Transverse colon (tissue), 4 donors: ENCODE measurements around the gene GADD45G. TPM values are rescaled to one million over a fixed set of nuclear protein-coding genes. Genes with fewer than 3 reads are reported as not detected.

Source experiments
- DNase-seq: peaks from one replicate; pipeline ENCODE4 v3.0.0-alpha.2; 2019
- H3K27ac ChIP-seq, 4 donors: fragments of 200-600 bp; sonication (generic); 2 replicates each; pipeline ENCODE4 v1.5.1; 2016 to 2018; ENCODE audit warnings: inconsistent platforms in 4 of 4
- H3K27me3 ChIP-seq: fragments of 200-600 bp; sonication (generic); 2 replicates; pipeline ENCODE4 v1.5.1; 2017; ENCODE audit warnings: inconsistent platforms
- H3K36me3 ChIP-seq, 4 donors: fragments of 200-600 bp; sonication (generic); 2 replicates each; pipeline ENCODE4 v1.5.1; 2017 to 2019; ENCODE audit warnings: inconsistent platforms in 4 of 4
- H3K4me1 ChIP-seq, 4 donors: fragments of 200-600 bp; sonication (generic); 2 replicates each; pipeline ENCODE4 v1.5.1; 2017 to 2020; ENCODE audit warnings: inconsistent platforms in 4 of 4
- H3K4me3 ChIP-seq, 4 donors: fragments of 200-600 bp; sonication (generic); 1 replicate in 1 of 4; 2 replicates in 3 of 4; pipeline versions ENCODE4 v1.5.1 to v1.6.1; 2017 to 2019; ENCODE audit warnings: inconsistent platforms in 4 of 4
- H3K9me3 ChIP-seq, 2 donors: fragments of 200-600 bp; sonication (generic); 2 replicates each; pipeline ENCODE4 v1.5.1; 2017 to 2019; ENCODE audit warnings: inconsistent platforms in 2 of 2
- EP300 ChIP-seq: sonication (generic); formaldehyde crosslinking; IDR thresholded peaks from one replicate; pipeline ENCODE4 v1.6.1; 2017; ENCODE audit warnings: antibody characterized with exemption, low read depth
- POLR2A ChIP-seq: fragments of 450-650 bp; IDR thresholded peaks from one replicate; pipeline ENCODE4 v1.6.1; 2016; ENCODE audit warnings: antibody characterized with exemption, mild to moderate bottlenecking, moderate library complexity
- POLR2AphosphoS5 ChIP-seq, 3 donors: sonication (generic); formaldehyde crosslinking; IDR thresholded peaks; one replicate each; pipeline ENCODE4 v1.6.1; 2016; ENCODE audit warnings: antibody characterized with exemption in 3 of 3
- WGBS, 2 donors: methylation state at CpG; one replicate each; pipeline ENCODE4 v1.1.5; 2018; ENCODE audit warnings: low coverage in 1 of 2; 5-methylcytosine and 5-hydroxymethylcytosine counted together
- in situ Hi-C, 4 donors: fragments of 200-750 bp; cut with MboI; loops; one replicate each; pipeline versions ENCODE4 v1.15.0 to v1.15.1; 2017; ENCODE audit warnings: low sequenced_read_pairs in 3 of 4, low pct_ligation_motif_present in 1 of 4, low pct_unique_long_range_greater_than_20kb in 1 of 4
- intact Hi-C: fragments of 100-400 bp; cut with DNase I; formaldehyde crosslinking; loops from one replicate; pipeline ENCODE4 v1.15.1; 2023; ENCODE audit warnings: low total_unique reads
- total RNA-seq, 4 donors: library from RNA; depleted of rRNA; stranded (reverse); fragments of >200 nt; gene quantifications; one replicate each; pipeline ENCODE4 v1.1.0, GENCODE V29; 2016
- TF ChIP-seq, protein P1 (sequence below), 5 experiments: fragments of 200-600 bp in 3 of 5; fragments of 450-650 bp in 2 of 5; sonication (generic) in 3 of 5; IDR thresholded peaks; 1 replicate in 2 of 5; 2 replicates in 3 of 5; pipeline ENCODE4 v1.5.1; 2016 to 2017; ENCODE audit warnings: antibody characterized with exemption in 5 of 5, inconsistent platforms in 3 of 5, mild to moderate bottlenecking in 2 of 5, moderate library complexity in 1 of 5

Gene GADD45G
- total RNA-seq, 4 donors from 2014 or later: 8.4 to 12.7 (median 10.3) TPM

DNA sequence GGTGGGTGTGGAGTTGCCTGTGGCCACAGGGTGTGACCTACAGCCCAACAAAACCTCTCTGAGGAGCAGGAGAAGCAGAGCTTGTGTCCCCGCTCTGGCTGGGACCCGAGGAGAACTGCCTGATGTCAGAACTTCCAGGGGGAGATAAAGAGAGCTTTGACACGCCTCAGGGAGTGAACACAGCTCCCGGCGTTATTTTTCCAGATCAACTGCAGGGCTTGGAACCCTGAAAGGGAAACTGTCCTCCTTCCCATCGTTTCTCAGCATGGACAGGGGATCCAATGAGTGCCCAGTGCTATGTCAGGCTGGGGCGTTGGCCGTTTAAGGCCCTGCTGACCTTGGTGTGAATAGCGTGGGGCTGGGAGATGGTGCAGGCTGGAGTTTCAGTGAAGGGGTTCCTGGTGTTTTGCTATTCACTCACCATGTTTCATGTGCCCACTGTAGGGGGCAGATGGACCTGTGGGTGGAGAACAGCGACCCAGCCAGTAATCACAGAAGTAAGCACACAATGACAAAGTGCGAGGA is 22.0 kb downstream of the GADD45G start:
- no peak for TF ChIP-seq POLR2AphosphoS5 (IDR thresholded peaks at IDR 0.05)
- no peak for TF ChIP-seq POLR2A
- TF ChIP-seq, protein P1, sequence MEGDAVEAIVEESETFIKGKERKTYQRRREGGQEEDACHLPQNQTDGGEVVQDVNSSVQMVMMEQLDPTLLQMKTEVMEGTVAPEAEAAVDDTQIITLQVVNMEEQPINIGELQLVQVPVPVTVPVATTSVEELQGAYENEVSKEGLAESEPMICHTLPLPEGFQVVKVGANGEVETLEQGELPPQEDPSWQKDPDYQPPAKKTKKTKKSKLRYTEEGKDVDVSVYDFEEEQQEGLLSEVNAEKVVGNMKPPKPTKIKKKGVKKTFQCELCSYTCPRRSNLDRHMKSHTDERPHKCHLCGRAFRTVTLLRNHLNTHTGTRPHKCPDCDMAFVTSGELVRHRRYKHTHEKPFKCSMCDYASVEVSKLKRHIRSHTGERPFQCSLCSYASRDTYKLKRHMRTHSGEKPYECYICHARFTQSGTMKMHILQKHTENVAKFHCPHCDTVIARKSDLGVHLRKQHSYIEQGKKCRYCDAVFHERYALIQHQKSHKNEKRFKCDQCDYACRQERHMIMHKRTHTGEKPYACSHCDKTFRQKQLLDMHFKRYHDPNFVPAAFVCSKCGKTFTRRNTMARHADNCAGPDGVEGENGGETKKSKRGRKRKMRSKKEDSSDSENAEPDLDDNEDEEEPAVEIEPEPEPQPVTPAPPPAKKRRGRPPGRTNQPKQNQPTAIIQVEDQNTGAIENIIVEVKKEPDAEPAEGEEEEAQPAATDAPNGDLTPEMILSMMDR (IDR thresholded peaks at IDR 0.05): no peak
- TF ChIP-seq EP300: no peak
- H3K27me3 ChIP-seq: no peaks in the 10 kb centered on the region
- no peaks in the 10 kb centered on the region for H3K9me3 ChIP-seq
- no peak overlapping the region for H3K4me3 ChIP-seq
- 62 to 100% methylated on average over 1 to 11 of the region's 11 CpGs for WGBS, 2 donors
- no peak overlapping the region for H3K27ac ChIP-seq
- in situ Hi-C loops (no loop called here), intact Hi-C loops (no loop called here)
- DNase-seq: no peak
- peaks cover 7 to 29% (median 21%) of the 10 kb centered on the region in 4 donors for H3K4me1 ChIP-seq
- H3K36me3 ChIP-seq: no peaks in the 10 kb centered on the region

DNA sequence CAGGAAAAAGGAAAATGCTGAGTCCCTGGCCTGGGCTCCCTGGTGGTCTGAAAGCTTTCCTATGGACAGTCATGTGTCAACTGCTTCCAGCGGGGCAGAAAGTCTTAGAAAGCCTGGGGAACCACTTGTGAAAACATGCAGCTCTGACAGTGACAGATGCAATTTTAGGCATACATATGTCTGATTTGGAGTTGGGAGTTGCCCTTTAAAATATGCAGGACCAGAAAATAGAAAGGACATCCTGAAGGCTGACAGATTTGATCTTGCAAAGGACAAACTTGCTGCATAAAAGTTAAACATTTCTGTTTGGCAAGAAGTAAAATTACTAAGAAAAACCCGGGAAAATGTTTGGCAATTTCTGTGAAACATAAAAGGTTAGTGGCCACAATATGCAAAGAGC is 23.8 kb downstream of the GADD45G start:
- Histone ChIP-seq H3K27me3 (no peaks in the 10 kb centered on the region), H3K4me3 (no peak overlapping the region), H3K27ac (no peak overlapping the region), H3K9me3 (no peaks in the 10 kb centered on the region), H3K36me3 (no peaks in the 10 kb centered on the region), H3K4me1 (peaks cover 5 to 13% (median 7%) of the 10 kb centered on the region in 4 donors)
- DNase-seq: no peak
- 63 to 77% methylated on average over 2 of the region's 2 CpGs for WGBS, 2 donors
- in situ Hi-C loops (no loop called here), intact Hi-C loops (no loop called here)
- no peak for TF ChIP-seq POLR2AphosphoS5 (IDR thresholded peaks at IDR 0.05)

GRCh38 chr9:89629081-89629976 is 24.5 kb downstream of the GADD45G start:
- in situ Hi-C loops (no loop called here), intact Hi-C loops (no loop called here)
- no peaks in the 10 kb centered on the region for H3K36me3 ChIP-seq
- no peak for DNase-seq
- H3K4me3 ChIP-seq: no peak overlapping the region
- H3K4me1 ChIP-seq: peaks cover 0 to 7% (median 1%) of the 10 kb centered on the region in 4 donors
- H3K27me3 ChIP-seq: no peaks in the 10 kb centered on the region
- 81 to 90% methylated on average over 8 to 12 of the region's 12 CpGs for WGBS, 2 donors
- no peak overlapping the region for H3K27ac ChIP-seq
- H3K9me3 ChIP-seq: no peaks in the 10 kb centered on the region
- TF ChIP-seq, protein P1 (IDR thresholded peaks at IDR 0.05): no peak
- no peak for TF ChIP-seq POLR2AphosphoS5 (IDR thresholded peaks at IDR 0.05)
- no peak for TF ChIP-seq POLR2A

DNA sequence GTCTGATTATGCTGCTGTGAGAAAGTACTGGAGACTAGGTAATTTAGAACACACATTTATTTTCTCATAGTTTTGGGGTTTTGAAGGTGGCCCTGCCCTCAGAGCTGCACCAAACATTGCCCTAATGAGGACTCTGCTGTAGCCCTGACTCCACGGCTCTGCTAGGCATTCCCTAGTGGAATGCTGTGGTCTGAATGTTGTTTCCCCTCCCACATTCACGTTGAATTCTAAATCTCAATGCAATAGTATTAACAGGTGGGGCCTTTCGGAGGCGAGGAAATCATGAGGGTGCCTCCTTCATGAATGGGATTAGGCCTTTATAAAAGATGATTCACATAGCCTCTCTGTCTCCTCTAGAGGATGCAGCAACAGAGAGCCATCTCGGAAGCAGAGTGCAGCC is 25.7 kb downstream of the GADD45G start:
- no peak for DNase-seq

DNA sequence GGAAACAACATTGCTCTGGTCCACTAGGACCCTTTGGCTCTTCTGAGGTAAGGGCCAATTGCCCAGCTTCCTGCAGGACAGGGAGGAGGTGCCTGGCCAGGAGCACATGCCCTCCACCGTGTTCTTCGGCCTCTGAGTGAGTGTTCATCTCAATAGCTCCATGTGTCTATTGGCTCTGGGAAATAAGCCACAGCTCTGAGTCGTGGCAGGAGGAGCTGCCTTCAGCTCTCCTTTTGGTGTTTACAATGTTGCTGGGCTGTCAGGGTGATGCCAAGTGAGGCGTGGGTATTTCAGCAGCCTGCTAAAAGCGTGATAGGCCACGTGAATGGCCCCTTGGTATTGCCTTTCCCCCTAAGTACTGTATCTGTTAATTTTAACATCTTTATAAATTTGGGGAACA is 26.6 kb downstream of the GADD45G start:
- intact Hi-C loops (no loop called here), in situ Hi-C loops (no loop called here)
- Histone ChIP-seq H3K36me3 (no peaks in the 10 kb centered on the region), H3K27ac (peak overlapping the region in 1 of 4 donors; percentile 4), H3K9me3 (no peaks in the 10 kb centered on the region), H3K27me3 (no peaks in the 10 kb centered on the region), H3K4me1 (peaks cover 0 to 9% (median 0%) of the 10 kb centered on the region in 4 donors), H3K4me3 (no peak overlapping the region)
- no peak for DNase-seq
- TF ChIP-seq, protein P1 (IDR thresholded peaks at IDR 0.05): no peak
- TF ChIP-seq POLR2AphosphoS5 (IDR thresholded peaks at IDR 0.05): no peak
- TF ChIP-seq EP300: no peak
- TF ChIP-seq POLR2A: no peak
- 76% methylated on average over 6 of the region's 6 CpGs; no CpG with 5 or more reads in 1 of the 2 donors for WGBS, 2 donors

More for the DNA sequence above, 25.7 kb downstream of the GADD45G start:
- H3K36me3 ChIP-seq: no peaks in the 10 kb centered on the region
- H3K27me3 ChIP-seq: no peaks in the 10 kb centered on the region
- peaks cover 0 to 8% (median 0%) of the 10 kb centered on the region in 4 donors for H3K4me1 ChIP-seq
- TF ChIP-seq POLR2A: no peak
- no peak overlapping the region for H3K27ac ChIP-seq
- WGBS, 2 donors: 78 to 97% methylated on average over 5 of the region's 5 CpGs
- no peak overlapping the region for H3K4me3 ChIP-seq
- intact Hi-C loops: no loop called here
- in situ Hi-C loops: no loop called here
- H3K9me3 ChIP-seq: no peaks in the 10 kb centered on the region
